HepG2 (cell line): Measurements from ENCODE around the gene POGK. TPM values are rescaled to one million over a fixed set of nuclear protein-coding genes. Genes with fewer than 3 reads are reported as not detected.

Experiments
- ATAC-seq: fragments of 200-7000 bp; cut with Tn5 transposase; 3 replicates; pipeline ENCODE4 v1.9.1; 2020; ENCODE audit warnings: mild to moderate bottlenecking, moderate library complexity
- BruUV-seq: library from RNA; stranded (reverse); fragments of 400-500 nt; replicated peaks from 2 replicates; lab custom pipeline; 2021; lab: Mats Ljungman, UMichigan
- CTCF ChIA-PET: fragments of 300-600 bp; formaldehyde crosslinking; extraction: SDS; loops from one replicate; lab custom pipeline; 2021; ENCODE audit warnings: low total read pairs, inconsistent platforms, low intra/inter-chr PET ratio; lab: Yijun Ruan, JAX
- POLR2A ChIA-PET: fragments of 350-600 bp; sonication (Branson Sonifier 250); formaldehyde crosslinking; loops from one replicate; lab custom pipeline; 2020; ENCODE audit warnings: antibody characterized with exemption, inconsistent platforms; lab: Yijun Ruan, JAX
- DNase-seq: peaks from one replicate; pipeline ENCODE4 v3.0.0-alpha.2; 2015; ENCODE audit warnings: low spot score
- FAIRE-seq: peaks from 3 replicates; lab custom pipeline; 2011; peaks lifted over from hg19 to GRCh38; lab: Jason Lieb, UNC
- H2AFZ ChIP-seq: one replicate; pipeline ENCODE4 v1.6.1; 2011; ENCODE audit warnings: low read length, inconsistent platforms
- H3K27ac ChIP-seq: fragments of 300-600 bp; 3 replicates; pipeline ENCODE4 v1.8.0; 2011; ENCODE audit warnings: mixed run types, mild to moderate bottlenecking, mixed read lengths, low read length, inconsistent platforms; ENCODE audit not compliant: insufficient read depth; ENCODE audit errors: extremely low read length
- H3K27me3 ChIP-seq, 2 experiments: fragments of 200-600 bp in 1 of 2; 2 replicates in 1 of 2; 3 replicates in 1 of 2; pipeline versions ENCODE4 v1.6.0 to v1.8.0; 2011; ENCODE audit warnings: low read length in 2 of 2, mild to moderate bottlenecking in 2 of 2, moderate library complexity in 2 of 2, inconsistent platforms in 1 of 2; ENCODE audit not compliant: insufficient read depth in 2 of 2, control insufficient read depth in 1 of 2
- H3K36me3 ChIP-seq, 2 experiments: fragments of 200-600 bp in 1 of 2; replicated peaks in 1 of 2; 2 replicates in 1 of 2; 3 replicates in 1 of 2; pipeline versions ENCODE4 v1.5.1 to v1.8.0; 2011; ENCODE audit warnings: low read length in 2 of 2, inconsistent platforms in 1 of 2; ENCODE audit not compliant: insufficient read depth in 2 of 2, control insufficient read depth in 1 of 2
- H3K4me1 ChIP-seq: 2 replicates; pipeline ENCODE4 v1.5.1; 2012; ENCODE audit warnings: low read length, inconsistent platforms; ENCODE audit not compliant: insufficient read depth
- H3K4me2 ChIP-seq: 2 replicates; pipeline ENCODE4 v1.6.0; 2011; ENCODE audit warnings: low read depth, low read length, inconsistent platforms
- H3K4me3 ChIP-seq, 3 experiments: fragments of 200-600 bp in 1 of 3; sonication (generic), shearing (Covaris generic) in 1 of 3; replicated peaks in 1 of 3; 2 replicates each; pipeline ENCODE4 v1.5.1; 2011 to 2016; ENCODE audit warnings: low read length in 3 of 3, inconsistent platforms in 2 of 3, low read depth in 2 of 3, mild to moderate bottlenecking in 2 of 3, control low read depth in 1 of 3, mixed read lengths in 1 of 3; ENCODE audit not compliant: insufficient read depth in 1 of 3
- H3K79me2 ChIP-seq: one replicate; pipeline ENCODE4 v1.6.1; 2011; ENCODE audit warnings: low read length, inconsistent platforms; ENCODE audit not compliant: insufficient read depth
- H3K9ac ChIP-seq: 2 replicates; pipeline ENCODE4 v1.6.0; 2011; ENCODE audit warnings: mild to moderate bottlenecking, low read depth, low read length, inconsistent platforms; ENCODE audit not compliant: insufficient read depth
- H3K9me3 ChIP-seq: 2 replicates; pipeline ENCODE4 v1.5.1; 2012; ENCODE audit warnings: mild to moderate bottlenecking, low read length
- H4K20me1 ChIP-seq: 2 replicates; pipeline ENCODE4 v1.6.0; 2011; ENCODE audit warnings: inconsistent platforms, mild to moderate bottlenecking, low read length, moderate library complexity; ENCODE audit not compliant: insufficient read depth
- ATF5 ChIP-seq: sonication (generic); formaldehyde crosslinking; IDR thresholded peaks from 2 replicates; pipeline ENCODE4 v1.4.0; 2020; ENCODE audit warnings: mild to moderate bottlenecking, low read depth, missing genetic modification reagents
- BHLHE40 ChIP-seq: IDR thresholded peaks from 2 replicates; pipeline ENCODE4 v1.6.1; 2011; ENCODE audit warnings: low read length, improper control_type of control experiment
- E2F1 ChIP-seq: sonication (generic); formaldehyde crosslinking; IDR thresholded peaks from 2 replicates; pipeline ENCODE4 v1.5.0; 2020; ENCODE audit warnings: missing genetic modification reagents
- HIVEP1 ChIP-seq: sonication (generic); formaldehyde crosslinking; IDR thresholded peaks from 2 replicates; pipeline ENCODE4 v1.4.0; 2020; ENCODE audit warnings: mild to moderate bottlenecking, missing genetic modification reagents
- MEIS1 ChIP-seq: sonication (generic); formaldehyde crosslinking; IDR thresholded peaks from 2 replicates; pipeline ENCODE4 v1.9.0; 2021; ENCODE audit warnings: mild to moderate bottlenecking, missing genetic modification reagents, moderate library complexity, borderline replicate concordance
- SIN3B ChIP-seq: fragments of 150-350 bp; IDR thresholded peaks from 2 replicates; pipeline ENCODE4 v1.6.1; 2014; ENCODE audit warnings: low read length
- ZNF260 ChIP-seq: sonication (generic); formaldehyde crosslinking; IDR thresholded peaks from 2 replicates; pipeline ENCODE4 v1.4.0; 2020; ENCODE audit warnings: missing genetic modification reagents, low read depth, mild to moderate bottlenecking, borderline replicate concordance
- ZNF589 ChIP-seq: sonication (generic); formaldehyde crosslinking; conservative IDR thresholded peaks from 2 replicates; pipeline ENCODE4 v1.8.0; 2022; ENCODE audit warnings: mild to moderate bottlenecking, moderate library complexity, missing genetic modification reagents
- ZNF710 ChIP-seq: sonication (generic); formaldehyde crosslinking; IDR thresholded peaks from 2 replicates; pipeline ENCODE4 v1.5.0; 2020; ENCODE audit warnings: mild to moderate bottlenecking, missing genetic modification reagents, borderline replicate concordance
- WGBS: methylation state at CpG from one replicate; pipeline ENCODE4 v1.1.6; 2017; ENCODE audit warnings: low lambda C conversion rate; 5-methylcytosine and 5-hydroxymethylcytosine counted together
- in situ Hi-C: cut with HindIII; loops from 2 replicates; pipeline ENCODE4 v1.10.0; 2017; ENCODE audit warnings: low pct_unique_long_range_greater_than_20kb; ENCODE audit not compliant: extremely low pct_ligation_motif_present
- intact Hi-C: fragments of 100-400 bp; cut with micrococcal nuclease; formaldehyde crosslinking; loops from one replicate; pipeline ENCODE4 v1.10.0; 2022; ENCODE audit not compliant: unreplicated experiment
- polyA plus RNA-seq, 8 experiments: library from polyadenylated mRNA; depleted of rRNA in 3 of 8; stranded (reverse) in 7 of 8; unstranded in 1 of 8; fragments of >200 nt; fragmentation: Illumina TruSeq in 4 of 8; extraction: Trizol in 4 of 8; gene quantifications; 2 replicates each; pipeline versions ENCODE4 v1.2.1 to v1.2.3, GENCODE V29; 2011 to 2016; ENCODE audit warnings: low read depth in 4 of 8, missing spikeins in 1 of 8, mixed read lengths in 1 of 8; ENCODE audit not compliant: insufficient read depth in 1 of 8
- total RNA-seq, 5 experiments: library from RNA; depleted of rRNA; stranded (reverse); fragments of >200 nt; fragmentation: Illumina TruSeq; extraction: Trizol; gene quantifications; 2 replicates each; pipeline ENCODE4 v1.2.3, GENCODE V29; 2016; ENCODE audit warnings: low read depth in 1 of 5

Gene POGK
- total and polyA plus RNA-seq, 2 of the 13 experiments (the other 11 are each of a cell fraction or from before 2014, with no cell fraction given) = 4.8 to 16.2 TPM

- 83% methylated on average over 3 of the region's 3 CpGs for whole genome bisulfite sequencing
- in situ Hi-C loops (no loop called here), intact Hi-C loops (no loop called here)
- no peak overlapping the region for H3K4me2 ChIP-seq
- peak overlapping the region; percentile 29 for H3K27ac ChIP-seq
- no peak overlapping the region for H3K4me3 ChIP-seq
- no peaks in the 10 kb centered on the region for H3K9me3 ChIP-seq
- H3K27me3 ChIP-seq = no peaks in the 10 kb centered on the region
- H3K4me1 ChIP-seq = peaks cover 61% of the 10 kb centered on the region
- peaks cover 5 to 34% of the 10 kb centered on the region in 2 experiments for H3K36me3 ChIP-seq
- DNase-seq (no peak), ATAC-seq (no peak), FAIRE-seq (no peak)
- H3K79me2 ChIP-seq = peaks cover 60% of the 10 kb centered on the region
- TF ChIP-seq HIVEP1 (CRISPR knock-in tag) (no peak), ZNF589 (CRISPR knock-in tag) (no peak), BHLHE40 (no peak), ATF5 (CRISPR knock-in tag) (no peak), ZNF260 (CRISPR knock-in tag) (no peak), MEIS1 (CRISPR knock-in tag) (no peak), ZNF710 (CRISPR knock-in tag) (no peak), E2F1 (CRISPR knock-in tag) (no peak), SIN3B (no peak)
- H4K20me1 ChIP-seq = peaks cover 22% of the 10 kb centered on the region
- CTCF ChIA-PET = no interaction called here
- H3K9ac ChIP-seq = no peak overlapping the region
- POLR2A ChIA-PET = interaction anchor here (2.8 kb wide), 1 partner anchor 30 kb away, joined by 12 read pairs; the partner anchor contains the start of gene POGK
- no peak overlapping the region for H2AFZ ChIP-seq
- BruUV-seq = no TSS peak
These were observed 30.2 kb downstream of the POGK start for GRCh38 chr1:166869318-166870099.
